Fibroblast of lung (primary cell): ENCODE results near the gene ATP13A5.

Source experiments
- CTCF ChIP-seq, 2 donors: IDR thresholded peaks in 1 of 2; conservative IDR thresholded peaks in 1 of 2; 1 replicate in 1 of 2; 2 replicates in 1 of 2; pipeline ENCODE4 v1.5.1; 2011 to 2012; ENCODE audit warnings: low read length in 2 of 2, control low read depth in 1 of 2, inconsistent platforms in 1 of 2, low read depth in 1 of 2, mild to moderate bottlenecking in 1 of 2
- EZH2 ChIP-seq: IDR thresholded peaks from 2 replicates; pipeline ENCODE4 v1.5.1; 2012; ENCODE audit warnings: low read length, control low read depth, mild to moderate bottlenecking; ENCODE audit errors: missing control alignments

- TF ChIP-seq EZH2 (no peak), CTCF (conservative IDR thresholded peaks at IDR 0.05 in 1 of 2, IDR thresholded peaks at IDR 0.05 in 1 of 2; ENCODE audit: low read depth in 1 of 2, low read length in 2 of 2) (no peak)
Observed at GRCh38 chr3:193407112-193407511, 28.6 kb upstream of the ATP13A5 start.
